Endodermal cell (in vitro differentiated cells): ENCODE data around the gene LDB1. TPM values are rescaled to one million over a fixed set of nuclear protein-coding genes. Genes with fewer than 3 reads are reported as not detected.

Experiments
- DNase-seq: peaks from one replicate; pipeline ENCODE4 v3.0.0-alpha.2; 2017
- H3K27ac ChIP-seq: 2 replicates; pipeline ENCODE4 v1.5.1; 2013; ENCODE audit warnings: mild to moderate bottlenecking, low read depth, low read length, moderate library complexity
- H3K27me3 ChIP-seq: 2 replicates; pipeline ENCODE4 v1.6.1; 2013; ENCODE audit warnings: mild to moderate bottlenecking, low read length, moderate library complexity; ENCODE audit not compliant: insufficient read depth, control insufficient read depth, poor library complexity, severe bottlenecking
- H3K36me3 ChIP-seq: 2 replicates; pipeline ENCODE4 v1.7.0; 2013; ENCODE audit warnings: mild to moderate bottlenecking, low read length, moderate library complexity; ENCODE audit not compliant: control insufficient read depth, insufficient read depth
- H3K4me1 ChIP-seq: one replicate; pipeline ENCODE4 v1.7.0; 2013; ENCODE audit warnings: low read length; ENCODE audit not compliant: control insufficient read depth, insufficient read depth
- H3K4me3 ChIP-seq: 2 replicates; pipeline ENCODE4 v1.5.1; 2013; ENCODE audit warnings: mild to moderate bottlenecking, low read length, moderate library complexity
- H3K9ac ChIP-seq: 2 replicates; pipeline ENCODE4 v1.6.1; 2013; ENCODE audit warnings: mild to moderate bottlenecking, low read length, moderate library complexity; ENCODE audit not compliant: poor library complexity, severe bottlenecking; ENCODE audit errors: extremely low read depth
- H3K9me3 ChIP-seq: 2 replicates; pipeline ENCODE4 v1.6.1; 2013; ENCODE audit warnings: mild to moderate bottlenecking, low read length, moderate library complexity; ENCODE audit not compliant: control insufficient read depth
- H3K27ac Mint-ChIP-seq: 2 replicates; pipeline ENCODE4 v1.8.0; 2020; ENCODE audit warnings: mixed read lengths
- H3K27me3 Mint-ChIP-seq: 2 replicates; pipeline ENCODE4 v1.8.0; 2021; ENCODE audit warnings: mild to moderate bottlenecking, mixed read lengths; ENCODE audit not compliant: insufficient read depth
- H3K36me3 Mint-ChIP-seq: 2 replicates; pipeline ENCODE4 v1.8.0; 2020; ENCODE audit warnings: low read depth, mixed read lengths
- H3K4me1 Mint-ChIP-seq: 2 replicates; pipeline ENCODE4 v1.8.0; 2020; ENCODE audit warnings: mixed read lengths
- H3K4me3 Mint-ChIP-seq: 2 replicates; pipeline ENCODE4 v1.8.0; 2020; ENCODE audit warnings: mild to moderate bottlenecking, moderate library complexity, mixed read lengths
- H3K9me3 Mint-ChIP-seq: 2 replicates; pipeline ENCODE4 v1.8.0; 2020; ENCODE audit warnings: mild to moderate bottlenecking, mixed read lengths
- WGBS, 2 experiments: methylation state at CpG; one replicate each; pipeline versions ENCODE4 v1.1.5 to v1.1.7; 2013; ENCODE audit warnings: missing lambda C conversion rate in 2 of 2, mixed read lengths in 1 of 2; ENCODE audit not compliant: insufficient coverage in 1 of 2, insufficient read length in 1 of 2; 5-methylcytosine and 5-hydroxymethylcytosine counted together
- total RNA-seq, 2 donors: library from RNA; stranded (reverse); fragmentation: NEBNext Ultra II Directional in 1 of 2; extraction: Animal tissue kit (Norgen Biotek cat#: 25700) in 1 of 2; gene quantifications; 2 replicates in 1 of 2; 3 replicates in 1 of 2; pipeline ENCODE4 v1.2.1, GENCODE V29; 2021
- TF ChIP-seq, protein P1 (sequence below): fragments of 200-600 bp; sonication (generic); conservative IDR thresholded peaks from 2 replicates; pipeline ENCODE4 v1.5.0; 2021; ENCODE audit warnings: antibody characterized with exemption, mild to moderate bottlenecking

LDB1 gene
- total RNA-seq, 2 donors from 2014 or later: 72.0 to 82.6 TPM

DNA sequence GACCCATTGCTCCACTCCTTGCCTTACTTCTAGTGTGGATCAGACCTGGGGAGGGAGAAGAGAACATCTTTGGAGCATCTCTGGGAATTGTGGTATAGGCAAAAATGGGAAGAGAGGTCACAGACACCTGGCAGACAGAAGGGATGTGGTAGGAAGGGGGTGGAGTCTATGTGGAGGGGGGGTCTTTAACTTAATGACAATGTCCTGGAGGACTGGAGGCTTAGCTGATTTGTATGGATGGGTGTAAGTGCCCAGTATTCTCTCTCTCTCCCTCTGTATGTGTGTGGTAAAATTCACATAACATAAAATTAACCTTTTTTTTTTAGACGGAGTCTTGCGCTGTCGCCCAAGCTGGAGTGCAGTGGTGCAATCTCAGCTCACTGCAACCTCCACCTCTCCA lies 3.1 kb upstream of the LDB1 start:
- H3K4me1 Mint-ChIP-seq: peaks cover 32% of the 10 kb centered on the region
- H3K27me3 ChIP-seq: no peaks in the 10 kb centered on the region
- H3K36me3 ChIP-seq: no peaks in the 10 kb centered on the region
- H3K27me3 Mint-ChIP-seq: no peaks in the 10 kb centered on the region
- H3K36me3 Mint-ChIP-seq: no peaks in the 10 kb centered on the region
- TF ChIP-seq, protein P1, sequence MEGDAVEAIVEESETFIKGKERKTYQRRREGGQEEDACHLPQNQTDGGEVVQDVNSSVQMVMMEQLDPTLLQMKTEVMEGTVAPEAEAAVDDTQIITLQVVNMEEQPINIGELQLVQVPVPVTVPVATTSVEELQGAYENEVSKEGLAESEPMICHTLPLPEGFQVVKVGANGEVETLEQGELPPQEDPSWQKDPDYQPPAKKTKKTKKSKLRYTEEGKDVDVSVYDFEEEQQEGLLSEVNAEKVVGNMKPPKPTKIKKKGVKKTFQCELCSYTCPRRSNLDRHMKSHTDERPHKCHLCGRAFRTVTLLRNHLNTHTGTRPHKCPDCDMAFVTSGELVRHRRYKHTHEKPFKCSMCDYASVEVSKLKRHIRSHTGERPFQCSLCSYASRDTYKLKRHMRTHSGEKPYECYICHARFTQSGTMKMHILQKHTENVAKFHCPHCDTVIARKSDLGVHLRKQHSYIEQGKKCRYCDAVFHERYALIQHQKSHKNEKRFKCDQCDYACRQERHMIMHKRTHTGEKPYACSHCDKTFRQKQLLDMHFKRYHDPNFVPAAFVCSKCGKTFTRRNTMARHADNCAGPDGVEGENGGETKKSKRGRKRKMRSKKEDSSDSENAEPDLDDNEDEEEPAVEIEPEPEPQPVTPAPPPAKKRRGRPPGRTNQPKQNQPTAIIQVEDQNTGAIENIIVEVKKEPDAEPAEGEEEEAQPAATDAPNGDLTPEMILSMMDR: no peak
- no peak overlapping the region for H3K4me3 Mint-ChIP-seq
- H3K9ac ChIP-seq: no peak overlapping the region
- no peak for DNase-seq
- no peak overlapping the region for H3K27ac ChIP-seq
- whole genome bisulfite sequencing, 2 experiments: 93 to 100% methylated on average over 3 of the region's 3 CpGs
- no peaks in the 10 kb centered on the region for H3K9me3 Mint-ChIP-seq
- no peaks in the 10 kb centered on the region for H3K9me3 ChIP-seq
- peak overlapping the region; percentile 97 for H3K27ac Mint-ChIP-seq
- peaks cover 13% of the 10 kb centered on the region for H3K4me1 ChIP-seq
- no peak overlapping the region for H3K4me3 ChIP-seq

DNA sequence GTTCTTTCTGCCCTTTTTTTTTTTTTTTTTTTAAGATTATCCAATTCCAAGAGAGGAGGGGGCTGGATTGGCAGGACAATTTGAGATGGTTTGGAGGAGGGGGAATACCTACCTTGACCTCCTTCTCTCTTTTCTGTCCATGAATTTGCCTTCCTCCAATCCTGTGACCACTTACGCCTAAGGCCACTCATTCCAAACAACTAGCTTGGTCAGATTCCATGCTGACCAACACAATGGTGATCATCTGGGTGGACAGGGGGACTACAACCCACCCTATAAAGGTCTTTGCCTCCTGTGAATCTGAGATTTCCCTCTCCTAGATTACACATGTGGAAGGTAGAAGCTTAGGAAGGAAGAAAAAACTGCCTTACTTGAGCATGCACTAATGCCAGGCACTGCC lies 2.3 kb upstream of the LDB1 start:
- 79 to 100% methylated on average over 1 of the region's 1 CpG for WGBS, 2 experiments
- Mint-ChIP-seq H3K4me1 (peaks cover 40% of the 10 kb centered on the region), H3K4me3 (peak overlapping the region; percentile 75), H3K36me3 (no peaks in the 10 kb centered on the region), H3K27ac (peak overlapping the region; percentile 97), H3K9me3 (no peaks in the 10 kb centered on the region), H3K27me3 (no peaks in the 10 kb centered on the region)
- Histone ChIP-seq H3K9me3 (no peaks in the 10 kb centered on the region), H3K36me3 (no peaks in the 10 kb centered on the region), H3K9ac (no peak overlapping the region), H3K4me1 (peaks cover 15% of the 10 kb centered on the region), H3K27ac (no peak overlapping the region), H3K4me3 (peak overlapping the region; percentile 80), H3K27me3 (no peaks in the 10 kb centered on the region)
- no peak for DNase-seq
- TF ChIP-seq, protein P1: peak; percentile 6

DNA sequence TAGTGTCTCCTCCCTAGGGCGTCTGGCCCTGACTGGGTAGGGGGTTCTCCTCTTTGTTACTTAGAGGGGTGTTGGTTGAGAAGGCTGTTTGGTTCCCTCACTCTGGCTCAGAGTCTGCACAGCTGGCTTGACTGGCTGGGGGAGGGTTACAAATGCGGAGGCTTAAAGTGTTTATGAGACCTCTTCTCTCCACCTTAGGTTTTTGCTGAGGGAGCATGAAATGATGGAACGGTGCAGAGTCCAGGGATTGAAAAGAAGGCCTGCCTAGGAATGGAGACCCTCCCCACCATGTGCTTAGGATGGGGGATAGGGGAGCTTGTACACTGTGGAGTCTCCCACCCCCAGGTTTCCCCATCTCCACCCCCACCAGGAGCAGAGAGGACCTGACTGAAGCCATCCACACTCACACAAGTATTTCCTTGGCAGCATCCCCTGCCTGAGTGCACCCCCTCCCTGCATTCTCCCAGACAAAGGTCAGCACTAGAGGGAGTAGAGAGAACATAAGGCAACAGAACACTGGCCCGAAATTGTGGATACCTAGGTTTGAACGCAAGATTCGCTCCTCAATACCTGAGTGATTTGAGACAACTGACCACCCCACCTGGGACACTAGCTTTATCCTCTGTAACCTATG lies 1.7 kb upstream of the LDB1 start:
- Mint-ChIP-seq H3K27me3 (no peaks in the 10 kb centered on the region), H3K9me3 (no peaks in the 10 kb centered on the region), H3K4me1 (peaks cover 44% of the 10 kb centered on the region), H3K36me3 (no peaks in the 10 kb centered on the region), H3K27ac (peak overlapping the region; percentile 97), H3K4me3 (peak overlapping the region; percentile 75)
- 29 to 36% methylated on average over 3 to 6 of the region's 6 CpGs for WGBS, 2 experiments
- peak overlapping the region; percentile 80 for H3K4me3 ChIP-seq
- H3K27me3 ChIP-seq: no peaks in the 10 kb centered on the region
- no peaks in the 10 kb centered on the region for H3K36me3 ChIP-seq
- peak overlapping the region; percentile 72 for H3K27ac ChIP-seq
- peak; percentile 87 for DNase-seq
- peaks cover 15% of the 10 kb centered on the region for H3K4me1 ChIP-seq
- no peaks in the 10 kb centered on the region for H3K9me3 ChIP-seq
- H3K9ac ChIP-seq: no peak overlapping the region
- TF ChIP-seq, protein P1: peak; percentile 62
